Bronchial epithelial cell (primary cell): ENCODE data around the gene METTL26. TPM values are rescaled to one million over a fixed set of nuclear protein-coding genes. Genes with fewer than 3 reads are reported as not detected.

ENCODE experiments used
- DNase-seq: peaks from one replicate; pipeline ENCODE4 v3.0.0-alpha.2; 2010; ENCODE audit warnings: low read depth
- FAIRE-seq: peaks from 2 replicates; lab custom pipeline; 2011; peaks lifted over from hg19 to GRCh38; lab: Jason Lieb, UNC
- H3K27me3 ChIP-seq: 2 replicates; pipeline ENCODE4 v1.5.1; 2011; ENCODE audit warnings: low read length; ENCODE audit not compliant: control insufficient read depth, insufficient read depth
- H3K36me3 ChIP-seq: 2 replicates; pipeline ENCODE4 v1.5.1; 2011; ENCODE audit warnings: low read length; ENCODE audit not compliant: control insufficient read depth, insufficient read depth
- H3K4me3 ChIP-seq: 2 replicates; pipeline ENCODE4 v1.5.1; 2011; ENCODE audit warnings: mild to moderate bottlenecking, low read depth, low read length, control low read depth
- total RNA-seq: library from RNA; depleted of rRNA; stranded (reverse); fragments of >200 nt; gene quantifications from 2 replicates; pipeline ENCODE4 v1.2.1, GENCODE V29; 2014
- TF ChIP-seq, protein P1 (sequence below): IDR thresholded peaks from 2 replicates; pipeline ENCODE4 v1.5.1; 2011; ENCODE audit warnings: mild to moderate bottlenecking, moderate library complexity, low read length, control low read depth, inconsistent platforms; ENCODE audit not compliant: insufficient read depth, severe bottlenecking

The METTL26 gene
- total RNA-seq, 1 donor from 2014 or later = 50.8 TPM

- no peak for DNase-seq
These were observed 36.3 kb upstream of the METTL26 start for GRCh38 chr16:672371-672770.

GRCh38 chr16:671353-672131, 35.4 kb upstream of the METTL26 start:
- Histone ChIP-seq H3K27me3 (no peaks in the 10 kb centered on the region), H3K36me3 (peaks cover 31% of the 10 kb centered on the region), H3K4me3 (no peak overlapping the region)
- no peak for FAIRE-seq
- TF ChIP-seq, protein P1, sequence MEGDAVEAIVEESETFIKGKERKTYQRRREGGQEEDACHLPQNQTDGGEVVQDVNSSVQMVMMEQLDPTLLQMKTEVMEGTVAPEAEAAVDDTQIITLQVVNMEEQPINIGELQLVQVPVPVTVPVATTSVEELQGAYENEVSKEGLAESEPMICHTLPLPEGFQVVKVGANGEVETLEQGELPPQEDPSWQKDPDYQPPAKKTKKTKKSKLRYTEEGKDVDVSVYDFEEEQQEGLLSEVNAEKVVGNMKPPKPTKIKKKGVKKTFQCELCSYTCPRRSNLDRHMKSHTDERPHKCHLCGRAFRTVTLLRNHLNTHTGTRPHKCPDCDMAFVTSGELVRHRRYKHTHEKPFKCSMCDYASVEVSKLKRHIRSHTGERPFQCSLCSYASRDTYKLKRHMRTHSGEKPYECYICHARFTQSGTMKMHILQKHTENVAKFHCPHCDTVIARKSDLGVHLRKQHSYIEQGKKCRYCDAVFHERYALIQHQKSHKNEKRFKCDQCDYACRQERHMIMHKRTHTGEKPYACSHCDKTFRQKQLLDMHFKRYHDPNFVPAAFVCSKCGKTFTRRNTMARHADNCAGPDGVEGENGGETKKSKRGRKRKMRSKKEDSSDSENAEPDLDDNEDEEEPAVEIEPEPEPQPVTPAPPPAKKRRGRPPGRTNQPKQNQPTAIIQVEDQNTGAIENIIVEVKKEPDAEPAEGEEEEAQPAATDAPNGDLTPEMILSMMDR = no peak
- no peak for DNase-seq

More at GRCh38 chr16:672371-672770, 36.3 kb upstream of the METTL26 start:
- TF ChIP-seq, protein P1 = no peak
- Histone ChIP-seq H3K4me3 (no peak overlapping the region), H3K27me3 (no peaks in the 10 kb centered on the region), H3K36me3 (peaks cover 31% of the 10 kb centered on the region)
- no peak for FAIRE-seq

GRCh38 chr16:670485-671352, 34.6 kb upstream of the METTL26 start:
- Histone ChIP-seq H3K36me3 (peaks cover 31% of the 10 kb centered on the region), H3K4me3 (no peak overlapping the region), H3K27me3 (no peaks in the 10 kb centered on the region)
- FAIRE-seq (no peak), DNase-seq (no peak)
- TF ChIP-seq, protein P1 = no peak

GRCh38 chr16:669666-670065, 33.6 kb upstream of the METTL26 start:
- no peak for FAIRE-seq
- DNase-seq = no peak
- TF ChIP-seq, protein P1 = no peak
- H3K27me3 ChIP-seq = no peaks in the 10 kb centered on the region
- H3K36me3 ChIP-seq = peaks cover 31% of the 10 kb centered on the region
- no peak overlapping the region for H3K4me3 ChIP-seq

GRCh38 chr16:668519-669171, 32.5 kb upstream of the METTL26 start:
- TF ChIP-seq, protein P1 = no peak
- no peak for DNase-seq
- H3K27me3 ChIP-seq = no peaks in the 10 kb centered on the region
- H3K36me3 ChIP-seq = peaks cover 26% of the 10 kb centered on the region
- FAIRE-seq = no peak
- peak overlapping the region; percentile 98 for H3K4me3 ChIP-seq
